GM12891 (cell line): Measurements from ENCODE around the gene PHEX.

Experiments
- PAX5 ChIP-seq: IDR thresholded peaks from 2 replicates; pipeline ENCODE4 v1.6.1; 2011; ENCODE audit warnings: low read length, moderate library complexity, mild to moderate bottlenecking; ENCODE audit not compliant: insufficient read depth, severe bottlenecking
- POLR2A ChIP-seq: IDR thresholded peaks from 2 replicates; pipeline ENCODE4 v1.6.1; 2011; ENCODE audit warnings: low read depth, low read length, control low read depth
- POLR2AphosphoS5 ChIP-seq: IDR thresholded peaks from 2 replicates; pipeline ENCODE4 v1.6.1; 2011; ENCODE audit warnings: low read depth, low read length, control low read depth
- SPI1 ChIP-seq: IDR thresholded peaks from 2 replicates; pipeline ENCODE4 v1.6.1; 2011; ENCODE audit warnings: low read depth, low read length, control low read depth
- TAF1 ChIP-seq: IDR thresholded peaks from 2 replicates; pipeline ENCODE4 v1.6.1; 2011; ENCODE audit warnings: low read depth, low read length, control low read depth

DNA sequence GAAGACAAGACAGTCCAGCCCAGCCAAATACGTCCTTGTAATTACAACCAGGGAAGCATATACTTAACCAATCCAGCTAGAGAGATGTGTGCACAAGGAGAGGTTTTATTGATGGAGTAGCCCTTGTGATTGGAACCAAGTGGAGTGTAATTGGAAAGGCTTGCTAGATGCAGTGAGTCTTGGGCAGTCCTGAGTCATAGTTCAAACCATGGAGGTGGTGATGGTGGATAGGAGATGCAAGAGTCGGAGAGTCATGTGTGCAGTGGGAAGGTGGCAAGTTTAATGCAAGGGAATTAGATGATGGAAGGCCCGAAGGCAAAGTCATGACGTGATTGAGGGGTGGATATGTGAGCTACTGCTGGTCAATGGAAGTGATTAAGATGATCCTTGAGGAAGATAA lies 63.7 kb downstream of the PHEX start:
- TF ChIP-seq POLR2AphosphoS5 (no peak), POLR2A (no peak), PAX5 (no peak), TAF1 (no peak), SPI1 (no peak)
